SH-SY5Y (cell line): ENCODE data around the gene POU6F2.

ENCODE experiments used
- GATA2 ChIP-seq: IDR thresholded peaks from 2 replicates; pipeline ENCODE4 v1.6.1; 2011; ENCODE audit warnings: mild to moderate bottlenecking, low read depth, low read length
- GATA3 ChIP-seq: IDR thresholded peaks from 2 replicates; pipeline ENCODE4 v1.6.1; 2011; ENCODE audit warnings: low read depth, mild to moderate bottlenecking, low read length, moderate library complexity

DNA sequence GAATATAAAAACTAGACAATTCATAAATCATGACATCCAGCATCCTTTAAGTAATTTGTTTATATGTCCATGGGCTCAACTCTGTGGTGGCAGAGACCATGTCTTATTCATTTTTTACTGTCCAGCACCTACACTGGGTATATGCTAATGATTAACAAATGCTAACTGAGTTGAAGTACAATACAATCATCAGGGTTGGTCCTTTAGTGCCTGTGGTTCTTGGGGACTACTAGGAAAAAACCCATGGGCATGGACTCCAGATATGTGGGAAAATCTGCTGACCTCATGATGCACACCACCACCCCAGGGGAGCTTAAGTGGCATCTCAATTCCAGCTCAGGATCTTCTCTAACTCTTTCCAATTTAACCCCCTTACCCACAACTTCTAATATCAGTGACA lies 503.2 kb downstream of the POU6F2 start:
- TF ChIP-seq GATA2 = no peak
- no peak for TF ChIP-seq GATA3
